Keratinocyte (primary cell): ENCODE data around the gene CDHR3. TPM values are rescaled to one million over a fixed set of nuclear protein-coding genes. Genes with fewer than 3 reads are reported as not detected.

ENCODE experiments used
- DNase-seq: peaks from one replicate; pipeline ENCODE4 v3.0.0-alpha.2; 2011; ENCODE audit warnings: low read depth, missing footprints, low spot score
- FAIRE-seq: peaks from 2 replicates; lab custom pipeline; 2011; peaks lifted over from hg19 to GRCh38; lab: Jason Lieb, UNC
- H2AFZ ChIP-seq: 2 replicates; pipeline ENCODE4 v1.6.0; 2012; ENCODE audit warnings: low read length, control low read depth, inconsistent platforms; ENCODE audit not compliant: control insufficient read depth
- H3K27ac ChIP-seq: 2 replicates; pipeline ENCODE4 v1.5.1; 2011; ENCODE audit warnings: low read length; ENCODE audit not compliant: control insufficient read depth, insufficient read depth
- H3K27me3 ChIP-seq: 3 replicates; pipeline ENCODE4 v1.6.0; 2011; ENCODE audit warnings: low read length; ENCODE audit not compliant: control insufficient read depth, insufficient read depth; ENCODE audit errors: extremely low read depth
- H3K36me3 ChIP-seq, 2 experiments: 2 replicates in 1 of 2; 3 replicates in 1 of 2; pipeline ENCODE4 v1.5.1; 2011; ENCODE audit warnings: low read length in 2 of 2, mild to moderate bottlenecking in 1 of 2; ENCODE audit not compliant: control insufficient read depth in 2 of 2, insufficient read depth in 2 of 2; ENCODE audit errors: extremely low read depth in 1 of 2
- H3K4me1 ChIP-seq: 3 replicates; pipeline ENCODE4 v1.5.1; 2011; ENCODE audit warnings: low read length; ENCODE audit not compliant: control insufficient read depth, insufficient read depth; ENCODE audit errors: extremely low read depth
- H3K4me2 ChIP-seq: 3 replicates; pipeline ENCODE4 v1.6.0; 2011; ENCODE audit warnings: low read depth, low read length; ENCODE audit not compliant: control insufficient read depth, insufficient read depth; ENCODE audit errors: extremely low read depth
- H3K4me3 ChIP-seq, 3 experiments: fragments of 200-600 bp in 1 of 3; sonication (generic) in 1 of 3; 2 replicates in 2 of 3; 3 replicates in 1 of 3; pipeline ENCODE4 v1.5.1; 2011 to 2016; ENCODE audit warnings: low read length in 3 of 3, mild to moderate bottlenecking in 3 of 3, control low read depth in 2 of 3, inconsistent platforms in 1 of 3, low read depth in 1 of 3, mixed read lengths in 1 of 3, mixed run types in 1 of 3, moderate library complexity in 1 of 3; ENCODE audit not compliant: control insufficient read depth in 2 of 3, insufficient read depth in 2 of 3; ENCODE audit errors: extremely low read depth in 1 of 3
- H3K79me2 ChIP-seq: 2 replicates; pipeline ENCODE4 v1.6.0; 2012; ENCODE audit warnings: low read length; ENCODE audit not compliant: control insufficient read depth, insufficient read depth
- H3K9ac ChIP-seq: 3 replicates; pipeline ENCODE4 v1.6.0; 2011; ENCODE audit warnings: low read length; ENCODE audit not compliant: control insufficient read depth, insufficient read depth; ENCODE audit errors: extremely low read depth
- H3K9me1 ChIP-seq: 3 replicates; pipeline ENCODE4 v1.6.0; 2011; ENCODE audit warnings: low read length; ENCODE audit not compliant: control insufficient read depth, insufficient read depth; ENCODE audit errors: extremely low read depth
- H3K9me3 ChIP-seq: 2 replicates; pipeline ENCODE4 v1.5.1; 2012; ENCODE audit warnings: low read depth, low read length; ENCODE audit not compliant: control insufficient read depth
- H4K20me1 ChIP-seq: 3 replicates; pipeline ENCODE4 v1.6.0; 2011; ENCODE audit warnings: low read length; ENCODE audit not compliant: control insufficient read depth, insufficient read depth; ENCODE audit errors: extremely low read depth
- CTCF ChIP-seq, 3 experiments: IDR thresholded peaks in 1 of 3; conservative IDR thresholded peaks in 1 of 3; optimal IDR thresholded peaks in 1 of 3; 2 replicates in 2 of 3; 3 replicates in 1 of 3; pipeline versions ENCODE3 to v1.5.1; 2011; ENCODE audit warnings: low read length in 3 of 3, mild to moderate bottlenecking in 3 of 3, moderate library complexity in 2 of 3, control low read depth in 1 of 3, inconsistent platforms in 1 of 3; ENCODE audit not compliant: insufficient read depth in 2 of 3; ENCODE audit errors: extremely low read depth in 1 of 3
- EZH2 ChIP-seq: IDR thresholded peaks from one replicate; pipeline ENCODE4 v1.6.1; 2012; ENCODE audit warnings: inconsistent platforms, mild to moderate bottlenecking, low read length, moderate library complexity
- dilution Hi-C: fragments of 300-500 bp; cut with MboI; formaldehyde crosslinking; loops from one replicate; pipeline ENCODE4 v1.7.0; 2020; ENCODE audit warnings: low sequenced_read_pairs; ENCODE audit not compliant: extremely low pct_ligation_motif_present
- polyA plus RNA-seq, 5 experiments: library from polyadenylated mRNA; depleted of rRNA in 3 of 5; stranded (reverse) in 3 of 5; stranded (forward) in 1 of 5; unstranded in 1 of 5; fragments of >200 nt; gene quantifications; 1 replicate in 1 of 5; 2 replicates in 3 of 5; 3 replicates in 1 of 5; pipeline versions ENCODE4 v1.2.1 to v1.2.3, GENCODE V29; 2011 to 2012; ENCODE audit warnings: missing spikeins in 2 of 5, low read depth in 1 of 5, low replicate concordance in 1 of 5

The CDHR3 gene
- polyA plus RNA-seq, 1 donor (not counting 4 experiments of a cell fraction or from before 2014, with no cell fraction given) = 1.2 TPM

GRCh38 chr7:106012935-106013439 is 49.9 kb downstream of the CDHR3 start:
- H3K9ac ChIP-seq = no peak overlapping the region
- no peaks in the 10 kb centered on the region for H3K36me3 ChIP-seq
- TF ChIP-seq CTCF (optimal IDR thresholded peaks at IDR 0.05 in 1 of 3, IDR thresholded peaks at IDR 0.05 in 1 of 3, conservative IDR thresholded peaks at IDR 0.05 in 1 of 3; ENCODE audit: extremely low read depth in 1 of 3, insufficient read depth in 2 of 3, low read length in 3 of 3) = no peak
- no peak for TF ChIP-seq EZH2
- no peak overlapping the region for H3K4me3 ChIP-seq
- peaks cover 7% of the 10 kb centered on the region for H3K4me1 ChIP-seq
- no peak for FAIRE-seq
- no peak overlapping the region for H3K4me2 ChIP-seq
- no peak overlapping the region for H3K27ac ChIP-seq
- H4K20me1 ChIP-seq = no peaks in the 10 kb centered on the region
- dilution Hi-C loops = no loop called here
- H2AFZ ChIP-seq = no peak overlapping the region
- no peaks in the 10 kb centered on the region for H3K79me2 ChIP-seq
- no peaks in the 10 kb centered on the region for H3K9me1 ChIP-seq
- H3K27me3 ChIP-seq = peaks cover 4% of the 10 kb centered on the region
- no peak for DNase-seq
- no peaks in the 10 kb centered on the region for H3K9me3 ChIP-seq

DNA sequence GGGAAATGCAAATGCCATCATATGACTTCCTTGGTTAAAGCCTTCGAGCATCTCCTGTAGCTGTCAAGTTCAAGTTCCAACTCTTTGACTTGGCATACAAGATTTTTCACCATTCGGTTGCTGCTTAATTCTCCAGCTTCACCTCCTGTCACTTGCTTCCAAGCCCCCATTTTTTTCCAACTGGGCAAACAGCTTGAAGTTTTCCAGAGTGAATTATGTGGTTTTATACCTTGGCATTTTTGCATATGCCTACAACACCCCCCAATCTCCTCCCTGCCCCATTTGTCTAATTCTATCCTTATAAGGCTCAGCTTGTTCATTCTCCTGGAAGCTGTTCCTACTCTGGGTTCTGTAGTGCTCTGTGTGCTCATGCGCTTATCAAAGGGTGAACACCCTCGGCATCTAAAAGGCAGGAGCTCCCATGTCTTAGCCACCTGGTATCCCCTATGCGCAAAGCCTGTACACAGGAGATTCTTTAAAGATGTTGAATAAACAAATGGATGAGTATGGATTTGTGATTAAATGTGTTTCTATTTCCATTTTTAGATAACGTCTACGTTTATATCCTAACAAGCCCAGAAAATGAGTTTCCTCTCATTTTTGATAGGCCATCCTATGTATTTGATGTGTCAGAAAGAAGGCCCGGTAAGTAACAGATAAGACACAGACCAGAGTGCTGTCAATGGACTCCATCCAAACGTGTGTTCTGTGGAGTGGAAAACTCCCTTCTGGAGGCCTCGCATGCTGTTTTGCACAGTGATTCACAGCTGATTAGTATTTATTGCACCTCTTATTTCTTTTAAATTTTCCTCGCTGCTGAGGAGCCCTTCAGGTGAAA is 52.5 kb downstream of the CDHR3 start:
- TF ChIP-seq CTCF (optimal IDR thresholded peaks at IDR 0.05 in 1 of 3, IDR thresholded peaks at IDR 0.05 in 1 of 3, conservative IDR thresholded peaks at IDR 0.05 in 1 of 3; ENCODE audit: extremely low read depth in 1 of 3, insufficient read depth in 2 of 3, low read length in 3 of 3) (no peak), EZH2 (no peak)
- no peak overlapping the region for H2AFZ ChIP-seq
- no peak for FAIRE-seq

More for the DNA sequence above, 52.5 kb downstream of the CDHR3 start:
- no peak for DNase-seq
- H3K27ac ChIP-seq = no peak overlapping the region
- no peaks in the 10 kb centered on the region for H3K9me1 ChIP-seq
- no peak overlapping the region for H3K4me2 ChIP-seq
- H3K9ac ChIP-seq = no peak overlapping the region
- dilution Hi-C loops = no loop called here
- no peaks in the 10 kb centered on the region for H3K9me3 ChIP-seq
- no peaks in the 10 kb centered on the region for H3K36me3 ChIP-seq
- no peaks in the 10 kb centered on the region for H3K4me1 ChIP-seq
- no peak overlapping the region for H3K4me3 ChIP-seq
- no peaks in the 10 kb centered on the region for H3K27me3 ChIP-seq
- no peaks in the 10 kb centered on the region for H3K79me2 ChIP-seq
- H4K20me1 ChIP-seq = no peaks in the 10 kb centered on the region
